ENCODE results near the gene WDR46.

Gene WDR46

GRCh38 chr6:33299237-33299944, 10.4 kb upstream of the WDR46 start:
- H3K27ac Mint-ChIP-seq, result peak overlapping the region; percentile 99
- H3K9me3 Mint-ChIP-seq, result no peaks in the 10 kb centered on the region
- peaks cover 71% of the 10 kb centered on the region for H3K36me3 Mint-ChIP-seq (ENCODE audit: low read depth)
- DNase-seq, result peak; percentile 95
- peaks cover 42% of the 10 kb centered on the region for H3K4me1 Mint-ChIP-seq (ENCODE audit: low read depth)
- H3K4me3 Mint-ChIP-seq, result peak overlapping the region; percentile 91
- no peaks in the 10 kb centered on the region for H3K27me3 Mint-ChIP-seq

- Mint-ChIP-seq H3K4me1 (ENCODE audit: low read depth) (peaks cover 37% of the 10 kb centered on the region), H3K27ac (peak within 1 kb of the TSS; percentile 99), H3K9me3 (no peaks in the 10 kb centered on the region), H3K4me3 (peak within 1 kb of the TSS; percentile 91), H3K36me3 (ENCODE audit: low read depth) (peaks cover 70% of the 10 kb centered on the region), H3K27me3 (no peaks in the 10 kb centered on the region)
- DNase-seq, result no peak
Observed at GRCh38 chr6:33298773-33299236, 9.8 kb upstream of the WDR46 start, which contains the start of gene RGL2. Gene RGL2, minus strand, starts transcription at chr6:33298942. Its CDS starts 332 bp downstream, at chr6:33298610.

- Mint-ChIP-seq H3K9me3 (no peaks in the 10 kb centered on the region), H3K36me3 (ENCODE audit: low read depth) (peaks cover 68% of the 10 kb centered on the region), H3K27ac (peak overlapping the region; percentile 99), H3K4me3 (peak overlapping the region; percentile 91), H3K27me3 (no peaks in the 10 kb centered on the region), H3K4me1 (ENCODE audit: low read depth) (peaks cover 33% of the 10 kb centered on the region)
- peak; percentile 67 for DNase-seq
Observed at GRCh38 chr6:33297956-33298772, 9.1 kb upstream of the WDR46 start.

- peaks cover 70% of the 10 kb centered on the region for H3K36me3 Mint-ChIP-seq (ENCODE audit: low read depth)
- H3K27me3 Mint-ChIP-seq, result no peaks in the 10 kb centered on the region
- peaks cover 35% of the 10 kb centered on the region for H3K4me1 Mint-ChIP-seq (ENCODE audit: low read depth)
- DNase-seq, result no peak
- H3K27ac Mint-ChIP-seq, result peak overlapping the region; percentile 85
- no peaks in the 10 kb centered on the region for H3K9me3 Mint-ChIP-seq
- peak overlapping the region; percentile 67 for H3K4me3 Mint-ChIP-seq
Observed at GRCh38 chr6:33297406-33297955, 8.4 kb upstream of the WDR46 start.

- H3K4me3 Mint-ChIP-seq, result peak overlapping the region; percentile 67
- no peak for DNase-seq
- H3K9me3 Mint-ChIP-seq, result no peaks in the 10 kb centered on the region
- H3K4me1 Mint-ChIP-seq (ENCODE audit: low read depth), result peaks cover 35% of the 10 kb centered on the region
- H3K27me3 Mint-ChIP-seq, result no peaks in the 10 kb centered on the region
- H3K27ac Mint-ChIP-seq, result peak overlapping the region; percentile 85
- peaks cover 70% of the 10 kb centered on the region for H3K36me3 Mint-ChIP-seq (ENCODE audit: low read depth)
Observed at GRCh38 chr6:33296797-33297405, 7.9 kb upstream of the WDR46 start.

GRCh38 chr6:33295621-33296369, 6.8 kb upstream of the WDR46 start:
- Mint-ChIP-seq H3K4me3 (no peak overlapping the region), H3K4me1 (ENCODE audit: low read depth) (peaks cover 36% of the 10 kb centered on the region), H3K9me3 (no peaks in the 10 kb centered on the region), H3K27me3 (no peaks in the 10 kb centered on the region), H3K27ac (peak overlapping the region; percentile 85), H3K36me3 (ENCODE audit: low read depth) (peaks cover 70% of the 10 kb centered on the region)
- no peak for DNase-seq

- Mint-ChIP-seq H3K4me3 (no peak overlapping the region), H3K36me3 (ENCODE audit: low read depth) (peaks cover 70% of the 10 kb centered on the region), H3K27me3 (no peaks in the 10 kb centered on the region), H3K4me1 (ENCODE audit: low read depth) (peaks cover 30% of the 10 kb centered on the region), H3K27ac (peak overlapping the region; percentile 52), H3K9me3 (no peaks in the 10 kb centered on the region)
- no peak for DNase-seq
Observed at GRCh38 chr6:33294086-33294823, 5.2 kb upstream of the WDR46 start.

GRCh38 chr6:33292996-33293682, 4.1 kb upstream of the WDR46 start:
- DNase-seq, result no peak
- Mint-ChIP-seq H3K4me3 (no peak overlapping the region), H3K9me3 (no peaks in the 10 kb centered on the region), H3K4me1 (ENCODE audit: low read depth) (peaks cover 37% of the 10 kb centered on the region), H3K27ac (peak overlapping the region; percentile 75), H3K36me3 (ENCODE audit: low read depth) (peaks cover 80% of the 10 kb centered on the region), H3K27me3 (no peaks in the 10 kb centered on the region)

GRCh38 chr6:33290459-33290858, 1.4 kb upstream of the WDR46 start:
- no peaks in the 10 kb centered on the region for H3K27me3 Mint-ChIP-seq
- no peaks in the 10 kb centered on the region for H3K9me3 Mint-ChIP-seq
- no peak for DNase-seq
- H3K27ac Mint-ChIP-seq, result peak overlapping the region; percentile 98
- H3K4me3 Mint-ChIP-seq, result peak overlapping the region; percentile 98
- peaks cover 91% of the 10 kb centered on the region for H3K36me3 Mint-ChIP-seq (ENCODE audit: low read depth)
- H3K4me1 Mint-ChIP-seq (ENCODE audit: low read depth), result peaks cover 41% of the 10 kb centered on the region

GRCh38 chr6:33289784-33290315, 811 bp upstream of the WDR46 start:
- H3K36me3 Mint-ChIP-seq (ENCODE audit: low read depth), result peaks cover 92% of the 10 kb centered on the region
- DNase-seq, result no peak
- peak overlapping the region; percentile 98 for H3K4me3 Mint-ChIP-seq
- no peaks in the 10 kb centered on the region for H3K9me3 Mint-ChIP-seq
- H3K4me1 Mint-ChIP-seq (ENCODE audit: low read depth), result peaks cover 41% of the 10 kb centered on the region
- H3K27me3 Mint-ChIP-seq, result no peaks in the 10 kb centered on the region
- peak overlapping the region; percentile 98 for H3K27ac Mint-ChIP-seq

GRCh38 chr6:33288141-33288920, 708 bp downstream of the WDR46 start:
- peak overlapping the region; percentile 98 for H3K4me3 Mint-ChIP-seq
- peaks cover 43% of the 10 kb centered on the region for H3K4me1 Mint-ChIP-seq (ENCODE audit: low read depth)
- H3K27ac Mint-ChIP-seq, result peak overlapping the region; percentile 98
- H3K36me3 Mint-ChIP-seq (ENCODE audit: low read depth), result peaks cover 97% of the 10 kb centered on the region
- DNase-seq, result no peak
- no peaks in the 10 kb centered on the region for H3K27me3 Mint-ChIP-seq
- no peaks in the 10 kb centered on the region for H3K9me3 Mint-ChIP-seq
